Measurements from ENCODE around the gene BTNL9.

GRCh38 chr5:181039471-181039870 is 595 bp upstream of the BTNL9 start:
- TF ChIP-seq CTCF (IDR thresholded peaks at IDR 0.05) (no peak), POLR2AphosphoS5 (IDR thresholded peaks at IDR 0.05) (no peak), POLR2A (IDR thresholded peaks at IDR 0.05; ENCODE audit: low read depth) (no peak), EP300 (IDR thresholded peaks at IDR 0.05) (no peak)
